Stomach (tissue), 9 donors: ENCODE data around the gene PDSS2. TPM values are rescaled to one million over a fixed set of nuclear protein-coding genes. Genes with fewer than 3 reads are reported as not detected.
A peak's percentile ranks its signal among the peaks of the same experiment; 100 is the strongest.

Experiments
- DNase-seq, 2 donors: peaks; one replicate each; pipeline versions ENCODE4 v3.0.0 to v3.0.0-alpha.2; 2013 to 2019
- H3K27ac ChIP-seq, 5 donors: fragments of 200-600 bp in 4 of 5; sonication (generic) in 4 of 5; one replicate each; pipeline ENCODE4 v1.5.1; 2013 to 2019; ENCODE audit warnings: mild to moderate bottlenecking in 1 of 5, moderate library complexity in 1 of 5
- H3K27me3 ChIP-seq, 3 donors: fragments of 200-600 bp; sonication (generic); one replicate each; pipeline ENCODE4 v1.5.1; 2017 to 2019; ENCODE audit warnings: mixed run types in 1 of 3
- H3K36me3 ChIP-seq, 4 donors: fragments of 200-600 bp; sonication (generic); 1 replicate in 3 of 4; 2 replicates in 1 of 4; pipeline ENCODE4 v1.5.1; 2016 to 2019
- H3K4me1 ChIP-seq, 4 donors: fragments of 200-600 bp; sonication (generic); one replicate each; pipeline ENCODE4 v1.5.1; 2016 to 2019
- H3K4me3 ChIP-seq, 4 donors: fragments of 200-600 bp; sonication (generic) in 3 of 4; one replicate each; pipeline ENCODE4 v1.5.1; 2016 to 2019; ENCODE audit warnings: mild to moderate bottlenecking in 1 of 4
- H3K9me3 ChIP-seq, 4 donors: fragments of 200-600 bp; sonication (generic); one replicate each; pipeline ENCODE4 v1.5.1; 2016 to 2019
- EP300 ChIP-seq: sonication (generic); formaldehyde crosslinking; IDR thresholded peaks from one replicate; pipeline ENCODE4 v1.6.1; 2017; ENCODE audit warnings: antibody characterized with exemption
- POLR2A ChIP-seq, 4 donors: fragments of 450-650 bp; IDR thresholded peaks; one replicate each; pipeline ENCODE4 v1.6.1; 2016; ENCODE audit warnings: antibody characterized with exemption in 4 of 4, control low read depth in 2 of 4, mild to moderate bottlenecking in 1 of 4, moderate library complexity in 1 of 4
- POLR2AphosphoS5 ChIP-seq, 3 donors: sonication (generic); formaldehyde crosslinking; IDR thresholded peaks; one replicate each; pipeline ENCODE4 v1.6.1; 2016; ENCODE audit warnings: antibody characterized with exemption in 3 of 3
- WGBS, 5 donors: extraction: QIAGEN DNeasy Blood & Tissue Kit in 3 of 5; methylation state at CpG; one replicate each; pipeline versions ENCODE4 v1.1.5 to v1.1.7; 2013 to 2018; 5-methylcytosine and 5-hydroxymethylcytosine counted together
- intact Hi-C: fragments of 100-400 bp; cut with DNase I; formaldehyde crosslinking; loops from one replicate; pipeline ENCODE4 v1.15.1; 2023; ENCODE audit warnings: low total_unique reads
- polyA plus RNA-seq, 3 donors: library from polyadenylated mRNA; stranded (reverse); fragments of 200-250 nt; gene quantifications; one replicate each; pipeline ENCODE4 v1.2.3, GENCODE V29; 2013
- total RNA-seq, 5 donors: library from RNA; depleted of rRNA; stranded (reverse); fragments of >200 nt; gene quantifications; one replicate each; pipeline versions ENCODE4 v1.1.0 to v1.2.3, GENCODE V29; 2014 to 2016
- TF ChIP-seq, protein P1 (sequence below), 7 experiments: fragments of 450-650 bp in 4 of 7; fragments of 200-600 bp in 3 of 7; sonication (generic) in 3 of 7; IDR thresholded peaks; one replicate each; pipeline ENCODE4 v1.5.1; 2016 to 2019; ENCODE audit warnings: antibody characterized with exemption in 7 of 7, control low read depth in 2 of 7, mild to moderate bottlenecking in 1 of 7
- donor health status: healthy with polysubstance abuse.
- donor health status: Bipolar disorder and iron deficiency.
- donor health status: healthy.

Gene PDSS2
- total and polyA plus RNA-seq, 8 donors = 4.5 to 26.1 (median 9.8) TPM; not detected in 1

DNA sequence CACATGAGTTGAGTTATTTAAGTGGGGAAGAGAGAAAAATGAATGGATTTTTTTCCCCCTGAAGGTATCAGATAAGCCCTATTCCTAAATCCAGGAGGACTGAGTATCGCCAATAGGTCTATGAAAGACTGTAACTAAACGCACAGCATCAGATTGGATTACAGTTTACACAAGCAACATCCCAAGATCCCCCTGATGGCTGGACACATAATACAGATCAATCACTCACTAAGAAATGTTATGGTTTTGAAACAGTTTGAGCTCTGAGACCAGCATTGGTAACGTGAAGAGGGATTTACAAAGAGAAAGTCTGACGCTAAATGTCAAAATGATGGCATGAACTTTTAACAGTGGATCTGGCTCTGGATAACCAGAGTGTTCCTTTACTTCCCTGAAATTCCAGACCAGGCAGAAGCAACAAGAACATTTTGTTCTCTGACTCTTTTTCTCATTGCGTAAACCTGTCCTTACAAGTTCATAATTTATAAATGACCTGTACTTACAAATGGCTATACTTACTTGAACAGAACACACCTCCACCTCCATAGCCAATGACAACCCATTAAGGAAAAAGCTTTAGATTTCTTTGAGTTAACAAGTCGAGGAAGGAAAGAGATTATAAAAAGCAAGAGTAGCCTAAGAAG lies 212.3 kb downstream of the PDSS2 start:
- TF ChIP-seq POLR2AphosphoS5 (IDR thresholded peaks at IDR 0.05) = peak in 1 of 3 donors; percentile 19
- no peak for TF ChIP-seq POLR2A (IDR thresholded peaks at IDR 0.05)
- no peak overlapping the region for H3K27ac ChIP-seq
- DNase-seq = peak in 1 of 2 donors; percentile 9
- H3K4me1 ChIP-seq = peaks cover 0 to 8% (median 4%) of the 10 kb centered on the region in 4 donors
- intact Hi-C loops = no loop called here
- peaks cover 0 to 8% (median 0%) of the 10 kb centered on the region in 4 donors for H3K36me3 ChIP-seq
- no peak overlapping the region for H3K4me3 ChIP-seq
- no peaks in the 10 kb centered on the region for H3K9me3 ChIP-seq
- no peaks in the 10 kb centered on the region for H3K27me3 ChIP-seq
- 49 to 68% (median 54%) methylated on average over 6 of the region's 6 CpGs for WGBS, 5 donors

- Histone ChIP-seq H3K27me3 (no peaks in the 10 kb centered on the region), H3K36me3 (peaks cover 0 to 8% (median 0%) of the 10 kb centered on the region in 4 donors), H3K4me3 (no peak overlapping the region), H3K9me3 (no peaks in the 10 kb centered on the region), H3K4me1 (peaks cover 0 to 8% (median 4%) of the 10 kb centered on the region in 4 donors), H3K27ac (no peak overlapping the region)
- intact Hi-C loops = no loop called here
- TF ChIP-seq EP300 (no peak), POLR2A (IDR thresholded peaks at IDR 0.05) (no peak)
- 71 to 78% (median 75%) methylated on average over 3 of the region's 3 CpGs for WGBS, 5 donors
- no peak for DNase-seq
Measured at GRCh38 chr6:107246249-107246971, 213.0 kb downstream of the PDSS2 start.

GRCh38 chr6:107244742-107245480 lies 214.5 kb downstream of the PDSS2 start:
- intact Hi-C loops = no loop called here
- peaks cover 0 to 8% (median 0%) of the 10 kb centered on the region in 4 donors for H3K36me3 ChIP-seq
- peaks cover 0 to 8% (median 4%) of the 10 kb centered on the region in 4 donors for H3K4me1 ChIP-seq
- H3K27me3 ChIP-seq = no peaks in the 10 kb centered on the region
- no peaks in the 10 kb centered on the region for H3K9me3 ChIP-seq
- no peak overlapping the region for H3K4me3 ChIP-seq
- DNase-seq = no peak
- 87 to 93% (median 92%) methylated on average over 4 of the region's 4 CpGs for WGBS, 5 donors
- TF ChIP-seq POLR2A (IDR thresholded peaks at IDR 0.05) = no peak
- no peak overlapping the region for H3K27ac ChIP-seq

GRCh38 chr6:107244082-107244741 lies 215.2 kb downstream of the PDSS2 start:
- no peaks in the 10 kb centered on the region for H3K27me3 ChIP-seq
- no peak overlapping the region for H3K27ac ChIP-seq
- no peak for TF ChIP-seq EP300
- TF ChIP-seq, protein P1, sequence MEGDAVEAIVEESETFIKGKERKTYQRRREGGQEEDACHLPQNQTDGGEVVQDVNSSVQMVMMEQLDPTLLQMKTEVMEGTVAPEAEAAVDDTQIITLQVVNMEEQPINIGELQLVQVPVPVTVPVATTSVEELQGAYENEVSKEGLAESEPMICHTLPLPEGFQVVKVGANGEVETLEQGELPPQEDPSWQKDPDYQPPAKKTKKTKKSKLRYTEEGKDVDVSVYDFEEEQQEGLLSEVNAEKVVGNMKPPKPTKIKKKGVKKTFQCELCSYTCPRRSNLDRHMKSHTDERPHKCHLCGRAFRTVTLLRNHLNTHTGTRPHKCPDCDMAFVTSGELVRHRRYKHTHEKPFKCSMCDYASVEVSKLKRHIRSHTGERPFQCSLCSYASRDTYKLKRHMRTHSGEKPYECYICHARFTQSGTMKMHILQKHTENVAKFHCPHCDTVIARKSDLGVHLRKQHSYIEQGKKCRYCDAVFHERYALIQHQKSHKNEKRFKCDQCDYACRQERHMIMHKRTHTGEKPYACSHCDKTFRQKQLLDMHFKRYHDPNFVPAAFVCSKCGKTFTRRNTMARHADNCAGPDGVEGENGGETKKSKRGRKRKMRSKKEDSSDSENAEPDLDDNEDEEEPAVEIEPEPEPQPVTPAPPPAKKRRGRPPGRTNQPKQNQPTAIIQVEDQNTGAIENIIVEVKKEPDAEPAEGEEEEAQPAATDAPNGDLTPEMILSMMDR (IDR thresholded peaks at IDR 0.05) = no peak
- TF ChIP-seq POLR2A (IDR thresholded peaks at IDR 0.05) = no peak
- TF ChIP-seq POLR2AphosphoS5 (IDR thresholded peaks at IDR 0.05) = no peak
- no peak for DNase-seq
- WGBS, 5 donors = 85 to 89% (median 87%) methylated on average over 4 of the region's 4 CpGs
- H3K36me3 ChIP-seq = peaks cover 0 to 8% (median 0%) of the 10 kb centered on the region in 4 donors
- H3K4me1 ChIP-seq = peaks cover 0 to 8% (median 4%) of the 10 kb centered on the region in 4 donors
- H3K9me3 ChIP-seq = no peaks in the 10 kb centered on the region
- intact Hi-C loops = no loop called here
- H3K4me3 ChIP-seq = no peak overlapping the region

GRCh38 chr6:107243471-107243870 lies 215.9 kb downstream of the PDSS2 start:
- no peak for TF ChIP-seq POLR2AphosphoS5 (IDR thresholded peaks at IDR 0.05)
- TF ChIP-seq EP300 = no peak
- TF ChIP-seq POLR2A (IDR thresholded peaks at IDR 0.05) = no peak
- TF ChIP-seq, protein P1 (IDR thresholded peaks at IDR 0.05) = no peak

More at GRCh38 chr6:107243471-107243870, 215.9 kb downstream of the PDSS2 start:
- H3K4me1 ChIP-seq = peaks cover 0 to 8% (median 4%) of the 10 kb centered on the region in 4 donors
- no peak for DNase-seq
- intact Hi-C loops = no loop called here
- H3K27ac ChIP-seq = no peak overlapping the region
- peaks cover 0 to 8% (median 0%) of the 10 kb centered on the region in 4 donors for H3K36me3 ChIP-seq
- no peaks in the 10 kb centered on the region for H3K27me3 ChIP-seq
- H3K9me3 ChIP-seq = no peaks in the 10 kb centered on the region
- 90 to 95% (median 94%) methylated on average over 2 of the region's 2 CpGs for WGBS, 5 donors
- H3K4me3 ChIP-seq = no peak overlapping the region
